HEK293 (cell line): ENCODE data around the gene ACTR3.

Source experiments
- GLI2 ChIP-seq: fragments of 450-650 bp; formaldehyde crosslinking; IDR thresholded peaks from 2 replicates; pipeline ENCODE4; 2017; ENCODE audit warnings: missing biosample characterization, missing genetic modification characterization, low read depth, borderline replicate concordance
- HOXA7 ChIP-seq: sonication (generic); formaldehyde crosslinking; IDR thresholded peaks from 2 replicates; pipeline ENCODE4 v1.8.1; 2022; ENCODE audit warnings: missing genetic modification reagents, borderline replicate concordance
- KLF10 ChIP-seq: fragments of 450-650 bp; IDR thresholded peaks from 2 replicates; pipeline ENCODE4 v1.5.1; 2018; ENCODE audit warnings: missing biosample characterization, mild to moderate bottlenecking, missing genetic modification characterization
- KLF17 ChIP-seq: fragments of 450-650 bp; formaldehyde crosslinking; IDR thresholded peaks from 2 replicates; pipeline ENCODE4 v1.5.1; 2016; ENCODE audit warnings: missing biosample characterization, missing genetic modification characterization
- KLF7 ChIP-seq: fragments of 450-650 bp; formaldehyde crosslinking; IDR thresholded peaks from 2 replicates; pipeline ENCODE4 v1.5.1; 2016; ENCODE audit warnings: missing biosample characterization, missing genetic modification characterization, borderline replicate concordance
- PATZ1 ChIP-seq: fragments of 450-650 bp; formaldehyde crosslinking; IDR thresholded peaks from 2 replicates; pipeline ENCODE4 v1.5.1; 2016; ENCODE audit warnings: missing biosample characterization, missing genetic modification characterization
- WT1 ChIP-seq: fragments of 450-650 bp; formaldehyde crosslinking; IDR thresholded peaks from 2 replicates; pipeline ENCODE4 v1.5.1; 2016; ENCODE audit warnings: missing biosample characterization, missing genetic modification characterization
- YY2 ChIP-seq: fragments of 450-650 bp; formaldehyde crosslinking; IDR thresholded peaks from 2 replicates; pipeline ENCODE4 v1.5.1; 2016; ENCODE audit warnings: missing biosample characterization, missing genetic modification characterization
- ZBTB1 ChIP-seq: fragments of 450-650 bp; formaldehyde crosslinking; IDR thresholded peaks from 2 replicates; pipeline ENCODE4 v1.5.1; 2016; ENCODE audit warnings: missing biosample characterization, missing genetic modification characterization
- ZBTB48 ChIP-seq: fragments of 450-650 bp; formaldehyde crosslinking; IDR thresholded peaks from 2 replicates; pipeline ENCODE4 v1.5.1; 2016; ENCODE audit warnings: missing biosample characterization, missing genetic modification characterization
- ZFP3 ChIP-seq: fragments of 450-650 bp; formaldehyde crosslinking; IDR thresholded peaks from 2 replicates; pipeline ENCODE4 v1.5.1; 2016; ENCODE audit warnings: low read depth, missing biosample characterization, missing genetic modification characterization
- ZIC2 ChIP-seq: fragments of 450-650 bp; formaldehyde crosslinking; IDR thresholded peaks from 2 replicates; pipeline ENCODE4 v1.5.1; 2016; ENCODE audit warnings: missing biosample characterization, missing genetic modification characterization
- ZNF114 ChIP-seq: fragments of 450-650 bp; formaldehyde crosslinking; IDR thresholded peaks from 2 replicates; pipeline ENCODE4 v1.5.0; 2017; ENCODE audit warnings: missing biosample characterization, missing genetic modification characterization
- ZNF354C ChIP-seq: fragments of 450-650 bp; formaldehyde crosslinking; IDR thresholded peaks from 2 replicates; pipeline ENCODE4 v1.5.1; 2016; ENCODE audit warnings: missing biosample characterization, missing genetic modification characterization, low read depth, borderline replicate concordance
- ZNF366 ChIP-seq: fragments of 450-650 bp; formaldehyde crosslinking; conservative IDR thresholded peaks from 2 replicates; pipeline ENCODE4 v1.5.1; 2016; ENCODE audit warnings: missing biosample characterization, missing genetic modification characterization
- ZNF426 ChIP-seq: fragments of 450-650 bp; formaldehyde crosslinking; IDR thresholded peaks from 2 replicates; pipeline ENCODE4 v1.5.1; 2017; ENCODE audit warnings: missing biosample characterization, missing genetic modification characterization, mild to moderate bottlenecking, inconsistent platforms, moderate library complexity
- ZNF449 ChIP-seq: fragments of 450-650 bp; formaldehyde crosslinking; IDR thresholded peaks from 2 replicates; pipeline ENCODE4 v1.5.1; 2017; ENCODE audit warnings: missing biosample characterization, mild to moderate bottlenecking, missing genetic modification characterization, moderate library complexity
- ZNF548 ChIP-seq: fragments of 450-650 bp; formaldehyde crosslinking; IDR thresholded peaks from 2 replicates; pipeline ENCODE4 v1.5.1; 2016; ENCODE audit warnings: missing biosample characterization, missing genetic modification characterization
- ZNF654 ChIP-seq: fragments of 450-650 bp; formaldehyde crosslinking; IDR thresholded peaks from 2 replicates; pipeline ENCODE4 v1.5.1; 2016; ENCODE audit warnings: low read depth, missing biosample characterization, missing genetic modification characterization
- ZNF777 ChIP-seq: fragments of 450-650 bp; formaldehyde crosslinking; IDR thresholded peaks from 2 replicates; pipeline ENCODE4 v1.5.1; 2017; ENCODE audit warnings: missing biosample characterization, missing genetic modification characterization, borderline replicate concordance
- ZNF837 ChIP-seq: fragments of 450-650 bp; formaldehyde crosslinking; IDR thresholded peaks from 2 replicates; pipeline ENCODE4 v1.5.1; 2016; ENCODE audit warnings: missing biosample characterization, missing genetic modification characterization
- ZNF843 ChIP-seq: fragments of 450-650 bp; formaldehyde crosslinking; IDR thresholded peaks from 2 replicates; pipeline ENCODE4 v1.5.1; 2016; ENCODE audit warnings: missing biosample characterization, missing genetic modification characterization
- ZSCAN23 ChIP-seq: fragments of 450-650 bp; formaldehyde crosslinking; IDR thresholded peaks from 2 replicates; pipeline ENCODE4 v1.5.1; 2016; ENCODE audit warnings: missing biosample characterization, missing genetic modification characterization
- ZSCAN30 ChIP-seq: fragments of 450-650 bp; IDR thresholded peaks from 2 replicates; pipeline ENCODE4 v1.5.1; 2018; ENCODE audit warnings: missing biosample characterization, mild to moderate bottlenecking, missing genetic modification characterization, moderate library complexity
- ZSCAN4 ChIP-seq: fragments of 450-650 bp; formaldehyde crosslinking; IDR thresholded peaks from 2 replicates; pipeline ENCODE4 v1.5.1; 2017; ENCODE audit warnings: missing biosample characterization, missing genetic modification characterization
- TF ChIP-seq, protein P1 (sequence below): fragments of 450-650 bp; formaldehyde crosslinking; IDR thresholded peaks from 2 replicates; pipeline ENCODE4 v1.5.0; 2017; ENCODE audit warnings: missing biosample characterization, missing genetic modification characterization, borderline replicate concordance
- TF ChIP-seq, protein P2 (sequence below): fragments of 450-650 bp; formaldehyde crosslinking; IDR thresholded peaks from 2 replicates; pipeline ENCODE4 v1.5.1; 2017; ENCODE audit warnings: missing biosample characterization, missing genetic modification characterization
- TF ChIP-seq, protein P3 (sequence below): fragments of 450-650 bp; formaldehyde crosslinking; IDR thresholded peaks from 2 replicates; pipeline ENCODE4 v1.5.1; 2016; ENCODE audit warnings: missing biosample characterization, missing genetic modification characterization

Gene ACTR3

DNA sequence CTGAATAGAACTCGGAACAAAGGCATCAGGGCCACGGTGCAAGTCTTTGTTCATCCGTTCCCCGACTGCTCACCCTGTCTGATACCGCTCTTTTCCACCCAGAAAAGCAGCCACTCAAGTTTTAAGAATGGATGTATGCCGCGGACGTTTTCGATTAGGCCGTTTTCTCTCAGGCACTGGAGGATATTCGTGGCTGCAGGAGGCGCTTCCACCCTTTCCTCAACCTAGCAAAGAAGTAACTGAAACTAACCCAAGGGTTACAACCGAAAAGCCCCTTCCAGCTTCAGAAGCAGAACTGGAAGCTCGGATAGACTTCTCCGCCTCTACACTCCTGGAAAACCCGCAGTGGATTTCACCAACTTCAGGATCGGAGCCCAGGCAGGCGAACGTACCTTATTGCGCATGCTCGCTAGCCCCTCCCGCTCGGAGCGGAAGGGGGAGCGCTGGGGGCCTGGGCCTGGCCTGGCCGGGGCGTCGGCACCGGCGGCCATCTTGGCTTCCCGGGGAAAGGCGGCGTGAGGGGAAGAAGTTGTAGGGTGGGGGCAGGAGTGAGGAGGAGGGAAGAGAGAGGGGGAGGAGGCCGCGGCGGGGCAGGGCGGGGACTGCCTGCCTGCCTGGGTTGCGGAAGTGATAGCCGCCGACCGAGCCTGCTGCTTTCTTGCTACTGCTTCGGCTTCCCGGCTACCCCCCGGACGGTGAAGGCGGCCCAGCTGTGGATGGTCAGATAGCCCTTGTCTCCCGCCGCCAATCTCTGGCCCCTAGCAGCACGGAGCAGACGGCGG is at the start of gene ACTR3 (continued):
- TF ChIP-seq PATZ1 (tag by site-specific recombination) (peak; percentile 100), ZFP3 (no peak), ZNF777 (no peak), ZNF654 (tag by site-specific recombination) (no peak), ZNF114 (tag by site-specific recombination) (no peak), ZNF449 (no peak), ZSCAN23 (tag by site-specific recombination) (no peak), WT1 (tag by site-specific recombination) (no peak), HOXA7 (no peak), ZBTB48 (tag by site-specific recombination) (peak; percentile 23; the same call in 1 of the 2 replicates), ZBTB1 (tag by site-specific recombination) (no peak), ZSCAN4 (tag by site-specific recombination) (no peak), ZIC2 (peak; percentile 77), ZNF837 (tag by site-specific recombination) (no peak), ZNF366 (tag by site-specific recombination) (peak; percentile 91), KLF10 (tag by site-specific recombination) (peak; percentile 97), YY2 (tag by site-specific recombination) (peak; percentile 54; the same call in 1 of the 2 replicates), ZNF426 (no peak), ZNF548 (no peak), ZSCAN30 (tag by site-specific recombination) (peak; percentile 5), ZNF843 (tag by site-specific recombination) (no peak), KLF17 (no peak), GLI2 (tag by site-specific recombination) (no peak), KLF7 (tag by site-specific recombination) (peak; percentile 50; the same call in 1 of the 2 replicates), ZNF354C (tag by site-specific recombination) (no peak)
- TF ChIP-seq, protein P1, sequence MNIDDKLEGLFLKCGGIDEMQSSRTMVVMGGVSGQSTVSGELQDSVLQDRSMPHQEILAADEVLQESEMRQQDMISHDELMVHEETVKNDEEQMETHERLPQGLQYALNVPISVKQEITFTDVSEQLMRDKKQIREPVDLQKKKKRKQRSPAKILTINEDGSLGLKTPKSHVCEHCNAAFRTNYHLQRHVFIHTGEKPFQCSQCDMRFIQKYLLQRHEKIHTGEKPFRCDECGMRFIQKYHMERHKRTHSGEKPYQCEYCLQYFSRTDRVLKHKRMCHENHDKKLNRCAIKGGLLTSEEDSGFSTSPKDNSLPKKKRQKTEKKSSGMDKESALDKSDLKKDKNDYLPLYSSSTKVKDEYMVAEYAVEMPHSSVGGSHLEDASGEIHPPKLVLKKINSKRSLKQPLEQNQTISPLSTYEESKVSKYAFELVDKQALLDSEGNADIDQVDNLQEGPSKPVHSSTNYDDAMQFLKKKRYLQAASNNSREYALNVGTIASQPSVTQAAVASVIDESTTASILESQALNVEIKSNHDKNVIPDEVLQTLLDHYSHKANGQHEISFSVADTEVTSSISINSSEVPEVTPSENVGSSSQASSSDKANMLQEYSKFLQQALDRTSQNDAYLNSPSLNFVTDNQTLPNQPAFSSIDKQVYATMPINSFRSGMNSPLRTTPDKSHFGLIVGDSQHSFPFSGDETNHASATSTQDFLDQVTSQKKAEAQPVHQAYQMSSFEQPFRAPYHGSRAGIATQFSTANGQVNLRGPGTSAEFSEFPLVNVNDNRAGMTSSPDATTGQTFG (tag by site-specific recombination), result no peak
- TF ChIP-seq, protein P2, sequence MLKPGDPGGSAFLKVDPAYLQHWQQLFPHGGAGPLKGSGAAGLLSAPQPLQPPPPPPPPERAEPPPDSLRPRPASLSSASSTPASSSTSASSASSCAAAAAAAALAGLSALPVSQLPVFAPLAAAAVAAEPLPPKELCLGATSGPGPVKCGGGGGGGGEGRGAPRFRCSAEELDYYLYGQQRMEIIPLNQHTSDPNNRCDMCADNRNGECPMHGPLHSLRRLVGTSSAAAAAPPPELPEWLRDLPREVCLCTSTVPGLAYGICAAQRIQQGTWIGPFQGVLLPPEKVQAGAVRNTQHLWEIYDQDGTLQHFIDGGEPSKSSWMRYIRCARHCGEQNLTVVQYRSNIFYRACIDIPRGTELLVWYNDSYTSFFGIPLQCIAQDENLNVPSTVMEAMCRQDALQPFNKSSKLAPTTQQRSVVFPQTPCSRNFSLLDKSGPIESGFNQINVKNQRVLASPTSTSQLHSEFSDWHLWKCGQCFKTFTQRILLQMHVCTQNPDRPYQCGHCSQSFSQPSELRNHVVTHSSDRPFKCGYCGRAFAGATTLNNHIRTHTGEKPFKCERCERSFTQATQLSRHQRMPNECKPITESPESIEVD (tag by site-specific recombination), result no peak
- TF ChIP-seq, protein P3, sequence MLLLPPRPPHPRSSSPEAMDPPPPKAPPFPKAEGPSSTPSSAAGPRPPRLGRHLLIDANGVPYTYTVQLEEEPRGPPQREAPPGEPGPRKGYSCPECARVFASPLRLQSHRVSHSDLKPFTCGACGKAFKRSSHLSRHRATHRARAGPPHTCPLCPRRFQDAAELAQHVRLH, result no peak
